ENCODE results near the gene GRID1.

GRCh38 chr10:85623758-85624157 is 742.8 kb downstream of the GRID1 start:
- no peak for TF ChIP-seq CTCF (IDR thresholded peaks at IDR 0.05)
- TF ChIP-seq ZFX (IDR thresholded peaks at IDR 0.05; ENCODE audit: borderline replicate concordance) = no peak

All from 22Rv1 (cell line).